ENCODE data around the gene CDC42BPG.

DNA sequence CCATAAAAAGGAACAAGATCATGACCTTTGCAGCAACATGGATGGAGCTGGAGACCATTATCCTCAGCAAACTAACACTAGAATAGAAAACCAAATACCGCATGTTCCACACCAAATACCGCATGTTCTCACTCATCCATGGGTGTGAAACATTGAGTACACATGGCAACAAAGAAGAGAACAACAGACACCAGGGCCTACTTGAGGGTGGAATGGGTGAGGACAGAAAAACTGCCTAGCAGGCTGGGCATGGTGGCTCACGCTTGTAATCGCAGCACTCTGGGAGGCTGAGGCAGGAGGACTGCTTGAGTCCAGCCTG lies 21.7 kb upstream of the CDC42BPG start:
- TF ChIP-seq SMARCB1 (IDR thresholded peaks at IDR 0.05; ENCODE audit: insufficient read length, low read depth) (no peak), CEBPB (tag; IDR thresholded peaks at IDR 0.05) (no peak), SRSF9 (IDR thresholded peaks at IDR 0.05; ENCODE audit: borderline replicate concordance, low read depth, low read length) (no peak), ZNF780A (CRISPR knock-in tag; IDR thresholded peaks at IDR 0.05) (no peak), CBX5 (IDR thresholded peaks at IDR 0.05; ENCODE audit: borderline replicate concordance, low read depth) (no peak), KDM1A (IDR thresholded peaks at IDR 0.05) (no peak), PHF8 (IDR thresholded peaks at IDR 0.05; ENCODE audit: borderline replicate concordance, low read length) (no peak)
- TF ChIP-seq, protein P1, sequence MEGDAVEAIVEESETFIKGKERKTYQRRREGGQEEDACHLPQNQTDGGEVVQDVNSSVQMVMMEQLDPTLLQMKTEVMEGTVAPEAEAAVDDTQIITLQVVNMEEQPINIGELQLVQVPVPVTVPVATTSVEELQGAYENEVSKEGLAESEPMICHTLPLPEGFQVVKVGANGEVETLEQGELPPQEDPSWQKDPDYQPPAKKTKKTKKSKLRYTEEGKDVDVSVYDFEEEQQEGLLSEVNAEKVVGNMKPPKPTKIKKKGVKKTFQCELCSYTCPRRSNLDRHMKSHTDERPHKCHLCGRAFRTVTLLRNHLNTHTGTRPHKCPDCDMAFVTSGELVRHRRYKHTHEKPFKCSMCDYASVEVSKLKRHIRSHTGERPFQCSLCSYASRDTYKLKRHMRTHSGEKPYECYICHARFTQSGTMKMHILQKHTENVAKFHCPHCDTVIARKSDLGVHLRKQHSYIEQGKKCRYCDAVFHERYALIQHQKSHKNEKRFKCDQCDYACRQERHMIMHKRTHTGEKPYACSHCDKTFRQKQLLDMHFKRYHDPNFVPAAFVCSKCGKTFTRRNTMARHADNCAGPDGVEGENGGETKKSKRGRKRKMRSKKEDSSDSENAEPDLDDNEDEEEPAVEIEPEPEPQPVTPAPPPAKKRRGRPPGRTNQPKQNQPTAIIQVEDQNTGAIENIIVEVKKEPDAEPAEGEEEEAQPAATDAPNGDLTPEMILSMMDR (IDR thresholded peaks at IDR 0.05 in 2 of 3, conservative IDR thresholded peaks at IDR 0.05 in 1 of 3; ENCODE audit: insufficient read depth in 2 of 3, low read depth in 1 of 3, low read length in 3 of 3) = no peak

Data from K562 (cell line).